SU-DHL-6 (cell line): ENCODE results near the gene MZB1.

Source experiments
- CTCF ChIP-seq: fragments of 200-600 bp; sonication (generic); IDR thresholded peaks from one replicate; pipeline ENCODE4 v1.5.1; 2017; ENCODE audit warnings: antibody characterized with exemption, mild to moderate bottlenecking, low read length, moderate library complexity; ENCODE audit not compliant: insufficient read depth, poor library complexity, severe bottlenecking
- EZH2phosphoT487 ChIP-seq: fragments of 200-600 bp; sonication (generic), shearing (Covaris generic); conservative IDR thresholded peaks from 2 replicates; pipeline ENCODE4 v1.6.1; 2018; ENCODE audit warnings: mild to moderate bottlenecking, antibody characterized with exemption, low read length, moderate library complexity, mixed read lengths

- TF ChIP-seq CTCF (no peak), EZH2phosphoT487 (no peak)
Observed at GRCh38 chr5:139361835-139362429, 27.8 kb downstream of the MZB1 start.
